ENCODE results near the gene EXOC4.

GRCh38 chr7:133670250-133670649, 417.4 kb downstream of the EXOC4 start:
- TF ChIP-seq POLR2AphosphoS5 (IDR thresholded peaks at IDR 0.05; ENCODE audit: borderline replicate concordance, low read depth, low read length), result no peak
- TF ChIP-seq EZH2 (IDR thresholded peaks at IDR 0.05), result no peak
- no peak for TF ChIP-seq FOXP2 (optimal IDR thresholded peaks at IDR 0.05; ENCODE audit: control extremely low read depth, extremely low read length, insufficient read depth)

Data from SK-N-MC (cell line).